ENCODE data around the gene ZNF605.

DNA sequence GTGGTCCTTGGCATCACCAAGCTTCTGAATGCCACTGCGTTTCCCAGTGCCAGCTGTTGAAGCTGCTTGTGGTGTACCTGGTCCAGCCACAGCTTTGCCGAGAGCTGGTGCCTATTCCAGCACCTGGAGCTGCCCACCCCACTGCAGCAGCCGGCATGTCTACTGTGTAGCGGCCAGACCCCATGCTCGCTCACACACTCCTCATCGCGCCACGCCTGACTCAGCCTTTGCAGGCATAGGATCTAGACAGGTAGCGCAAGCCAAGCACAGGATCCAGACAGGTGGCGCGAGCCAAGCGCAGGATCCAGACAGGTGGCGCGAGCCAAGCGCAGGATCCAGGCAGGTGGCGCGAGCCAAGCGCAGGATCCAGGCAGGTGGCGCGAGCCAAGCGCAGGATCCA, 11.6 kb upstream of the ZNF605 start:
- TF ChIP-seq, protein P1, sequence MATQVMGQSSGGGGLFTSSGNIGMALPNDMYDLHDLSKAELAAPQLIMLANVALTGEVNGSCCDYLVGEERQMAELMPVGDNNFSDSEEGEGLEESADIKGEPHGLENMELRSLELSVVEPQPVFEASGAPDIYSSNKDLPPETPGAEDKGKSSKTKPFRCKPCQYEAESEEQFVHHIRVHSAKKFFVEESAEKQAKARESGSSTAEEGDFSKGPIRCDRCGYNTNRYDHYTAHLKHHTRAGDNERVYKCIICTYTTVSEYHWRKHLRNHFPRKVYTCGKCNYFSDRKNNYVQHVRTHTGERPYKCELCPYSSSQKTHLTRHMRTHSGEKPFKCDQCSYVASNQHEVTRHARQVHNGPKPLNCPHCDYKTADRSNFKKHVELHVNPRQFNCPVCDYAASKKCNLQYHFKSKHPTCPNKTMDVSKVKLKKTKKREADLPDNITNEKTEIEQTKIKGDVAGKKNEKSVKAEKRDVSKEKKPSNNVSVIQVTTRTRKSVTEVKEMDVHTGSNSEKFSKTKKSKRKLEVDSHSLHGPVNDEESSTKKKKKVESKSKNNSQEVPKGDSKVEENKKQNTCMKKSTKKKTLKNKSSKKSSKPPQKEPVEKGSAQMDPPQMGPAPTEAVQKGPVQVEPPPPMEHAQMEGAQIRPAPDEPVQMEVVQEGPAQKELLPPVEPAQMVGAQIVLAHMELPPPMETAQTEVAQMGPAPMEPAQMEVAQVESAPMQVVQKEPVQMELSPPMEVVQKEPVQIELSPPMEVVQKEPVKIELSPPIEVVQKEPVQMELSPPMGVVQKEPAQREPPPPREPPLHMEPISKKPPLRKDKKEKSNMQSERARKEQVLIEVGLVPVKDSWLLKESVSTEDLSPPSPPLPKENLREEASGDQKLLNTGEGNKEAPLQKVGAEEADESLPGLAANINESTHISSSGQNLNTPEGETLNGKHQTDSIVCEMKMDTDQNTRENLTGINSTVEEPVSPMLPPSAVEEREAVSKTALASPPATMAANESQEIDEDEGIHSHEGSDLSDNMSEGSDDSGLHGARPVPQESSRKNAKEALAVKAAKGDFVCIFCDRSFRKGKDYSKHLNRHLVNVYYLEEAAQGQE (IDR thresholded peaks at IDR 0.05; ENCODE audit: low read depth), result no peak
- no peak for TF ChIP-seq EP300 (IDR thresholded peaks at IDR 0.05; ENCODE audit: borderline replicate concordance)
- TF ChIP-seq, protein P2, sequence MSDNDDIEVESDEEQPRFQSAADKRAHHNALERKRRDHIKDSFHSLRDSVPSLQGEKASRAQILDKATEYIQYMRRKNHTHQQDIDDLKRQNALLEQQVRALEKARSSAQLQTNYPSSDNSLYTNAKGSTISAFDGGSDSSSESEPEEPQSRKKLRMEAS (IDR thresholded peaks at IDR 0.05), result no peak
